T-helper 2 cell treated with Interferon-gamma antibody and Interleukin-4, amounts not matched to agents 5 μg/mL and 100 μg/mL, for 36 hours (primary cell): Measurements from ENCODE around the gene KIF1A.

ENCODE experiments used
- DNase-seq: peaks from one replicate; pipeline ENCODE4 v3.0.0; 2021; ENCODE audit warnings: low spot score
- H3K27ac Mint-ChIP-seq: one replicate; pipeline ENCODE4 v1.8.0; 2021; ENCODE audit warnings: mild to moderate bottlenecking, mixed read lengths
- H3K27me3 Mint-ChIP-seq: one replicate; pipeline ENCODE4 v1.8.0; 2021; ENCODE audit warnings: low read depth, mixed read lengths
- H3K36me3 Mint-ChIP-seq: one replicate; pipeline ENCODE4 v1.8.0; 2021; ENCODE audit warnings: low read depth, mixed read lengths
- H3K4me1 Mint-ChIP-seq: one replicate; pipeline ENCODE4 v1.8.0; 2021; ENCODE audit warnings: low read depth, mixed read lengths
- H3K4me3 Mint-ChIP-seq: one replicate; pipeline ENCODE4 v1.8.0; 2022; ENCODE audit warnings: mild to moderate bottlenecking, moderate library complexity, mixed read lengths
- H3K9me3 Mint-ChIP-seq: one replicate; pipeline ENCODE4 v1.8.0; 2021; ENCODE audit warnings: mixed read lengths

The KIF1A gene

DNA sequence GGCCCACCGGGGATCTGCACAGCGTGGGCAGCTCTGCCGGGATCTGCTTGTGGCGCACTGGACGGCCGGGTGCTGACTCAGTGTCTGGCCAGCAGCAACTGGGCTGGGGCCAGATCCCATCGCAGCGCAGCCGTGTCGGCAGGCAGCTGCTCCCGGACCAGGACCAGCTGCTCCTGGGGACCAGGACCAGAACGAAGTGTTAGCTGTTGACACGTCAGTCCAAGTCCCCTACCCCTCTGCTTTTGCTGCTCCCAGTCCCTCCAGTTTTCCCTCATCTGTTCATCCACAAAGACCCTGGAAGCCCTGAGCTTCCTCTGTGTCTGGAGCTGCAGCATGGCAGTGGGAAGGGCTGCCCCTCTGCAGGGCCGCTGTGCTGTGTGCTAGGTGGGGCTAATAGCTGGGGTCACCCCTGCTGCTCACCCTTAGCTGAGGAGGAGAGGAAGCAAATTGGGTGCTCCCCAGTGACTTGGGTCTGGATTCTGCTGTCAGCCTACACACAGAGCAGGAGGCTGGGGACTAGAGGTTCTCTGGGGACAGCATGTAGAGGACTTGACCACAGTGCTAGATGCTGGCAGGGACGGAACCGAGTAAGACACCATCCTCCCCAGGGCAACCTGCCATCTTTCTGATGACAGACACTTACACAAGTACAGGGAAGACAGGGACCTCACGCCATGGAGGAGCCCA lies 16.9 kb upstream of the KIF1A start:
- no peak for DNase-seq
- no peak overlapping the region for H3K27ac Mint-ChIP-seq
- peaks cover under 1% of the 10 kb centered on the region for H3K4me1 Mint-ChIP-seq
- H3K4me3 Mint-ChIP-seq, result no peak overlapping the region
- H3K27me3 Mint-ChIP-seq, result no peaks in the 10 kb centered on the region
- H3K36me3 Mint-ChIP-seq, result no peaks in the 10 kb centered on the region
- no peaks in the 10 kb centered on the region for H3K9me3 Mint-ChIP-seq

DNA sequence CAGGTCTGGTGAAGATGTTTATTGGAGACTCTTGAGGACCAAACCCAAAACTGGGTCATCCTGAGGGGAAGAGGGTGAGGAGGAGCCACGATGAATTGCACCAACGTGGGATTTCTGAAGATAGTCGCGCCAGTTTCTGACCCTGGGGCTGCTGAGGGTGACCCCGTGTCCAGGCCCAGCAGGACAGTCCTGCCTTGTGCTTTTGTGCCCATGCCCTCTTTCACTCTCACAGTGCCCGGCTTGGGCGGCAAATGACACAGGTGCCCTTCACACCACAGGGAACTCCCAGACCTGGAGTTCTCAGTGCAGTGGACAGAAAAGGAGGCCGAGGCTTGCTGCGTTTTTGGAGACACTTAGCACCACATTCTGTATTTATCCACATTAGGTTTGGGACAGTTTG lies 15.5 kb upstream of the KIF1A start:
- no peak for DNase-seq
- Mint-ChIP-seq H3K27me3 (peaks cover 6% of the 10 kb centered on the region), H3K4me1 (peaks cover 2% of the 10 kb centered on the region), H3K36me3 (no peaks in the 10 kb centered on the region), H3K9me3 (no peaks in the 10 kb centered on the region), H3K27ac (no peak overlapping the region), H3K4me3 (no peak overlapping the region)

DNA sequence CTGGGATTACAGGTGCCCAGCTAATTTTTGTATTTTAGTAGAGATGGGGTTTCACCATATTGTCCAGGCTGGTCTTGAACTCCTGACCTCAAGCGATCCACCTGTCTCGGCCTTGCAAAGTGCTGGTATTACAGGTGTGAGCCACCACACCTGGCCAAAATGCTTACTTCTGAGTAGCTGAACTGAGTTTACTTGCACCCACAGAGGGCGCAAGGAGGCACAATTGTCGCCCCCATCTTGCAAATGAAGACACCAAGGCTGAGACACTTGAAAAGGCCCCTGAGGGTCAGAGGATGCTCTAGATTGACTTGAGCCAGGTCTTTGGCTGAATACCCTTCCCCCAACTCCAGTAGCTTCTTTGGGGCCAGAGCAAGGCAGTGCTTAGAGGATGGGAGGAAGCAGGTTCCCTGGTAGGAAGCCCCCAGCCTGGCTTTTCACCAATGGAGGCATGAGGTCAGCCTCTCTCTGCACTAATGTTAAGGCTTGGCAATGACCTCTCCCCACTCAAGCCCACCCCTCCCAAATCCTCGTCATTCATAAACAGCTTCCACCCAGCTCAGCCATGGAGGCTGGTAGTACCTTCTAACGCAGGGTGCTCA lies 14.5 kb upstream of the KIF1A start:
- Mint-ChIP-seq H3K4me3 (no peak overlapping the region), H3K9me3 (no peaks in the 10 kb centered on the region), H3K27me3 (peaks cover 15% of the 10 kb centered on the region), H3K36me3 (no peaks in the 10 kb centered on the region), H3K4me1 (peaks cover 2% of the 10 kb centered on the region), H3K27ac (no peak overlapping the region)
- DNase-seq, result no peak

DNA sequence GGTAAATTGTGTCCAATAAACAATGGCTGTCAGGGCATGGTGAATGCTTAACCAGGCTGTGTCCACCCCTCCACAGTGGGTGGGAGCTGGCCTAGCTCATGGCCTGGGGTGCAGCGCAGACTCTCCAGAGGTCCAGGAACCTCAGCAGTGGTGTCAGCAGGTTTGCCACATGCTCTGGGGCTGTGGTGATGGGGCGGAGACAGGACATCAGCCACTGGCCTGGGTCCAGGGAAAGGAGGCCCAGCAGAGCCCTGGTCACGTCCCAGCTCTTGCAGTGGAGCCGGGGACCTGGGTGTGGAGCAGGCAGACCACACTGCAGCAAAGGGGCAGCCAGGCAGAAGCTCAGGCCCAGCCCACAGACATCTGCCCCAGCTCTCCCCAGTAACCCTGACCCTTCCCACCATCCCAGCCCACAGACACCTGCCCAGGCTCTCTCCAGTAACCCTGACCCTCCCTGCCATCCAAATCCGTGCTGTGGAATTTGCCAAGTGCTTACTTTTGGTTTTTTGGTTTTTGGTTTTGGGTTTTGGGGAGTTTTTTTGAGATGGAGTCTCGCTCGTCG lies 13.8 kb upstream of the KIF1A start:
- Mint-ChIP-seq H3K36me3 (no peaks in the 10 kb centered on the region), H3K27me3 (peaks cover 20% of the 10 kb centered on the region), H3K4me3 (no peak overlapping the region), H3K9me3 (no peaks in the 10 kb centered on the region), H3K27ac (no peak overlapping the region), H3K4me1 (peaks cover 2% of the 10 kb centered on the region)
- DNase-seq, result no peak

DNA sequence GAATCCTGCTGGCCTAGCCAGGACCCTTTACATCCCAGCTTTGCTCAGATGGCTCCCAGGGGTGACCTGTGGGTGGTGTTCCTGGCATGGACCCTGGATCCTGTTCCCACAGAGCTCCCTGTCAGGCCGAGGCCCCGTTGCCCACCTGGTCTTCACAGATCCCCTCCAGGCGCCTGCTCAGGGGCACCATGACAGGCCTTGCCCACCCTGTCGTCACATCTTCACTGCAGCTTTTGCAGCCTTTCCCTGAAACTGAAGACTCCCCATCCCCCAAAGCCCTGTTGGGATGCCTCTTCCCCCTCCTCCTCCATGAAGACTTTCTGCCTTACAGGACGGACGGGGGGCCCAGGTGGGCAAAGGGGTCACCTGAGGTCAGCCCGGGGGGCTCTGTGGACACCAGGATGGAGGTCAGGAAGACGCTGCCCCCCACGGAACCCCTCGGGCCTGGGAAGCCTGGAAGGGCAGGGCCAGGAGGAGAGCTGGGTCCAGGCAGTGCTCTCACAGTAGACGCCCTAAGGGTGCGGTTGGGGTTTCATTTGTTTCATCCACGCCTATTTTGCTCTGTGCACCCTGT lies 13.0 kb upstream of the KIF1A start:
- peaks cover 2% of the 10 kb centered on the region for H3K4me1 Mint-ChIP-seq
- H3K27me3 Mint-ChIP-seq, result peaks cover 27% of the 10 kb centered on the region
- no peaks in the 10 kb centered on the region for H3K9me3 Mint-ChIP-seq
- no peak for DNase-seq
- H3K4me3 Mint-ChIP-seq, result no peak overlapping the region
- H3K27ac Mint-ChIP-seq, result no peak overlapping the region
- H3K36me3 Mint-ChIP-seq, result no peaks in the 10 kb centered on the region

DNA sequence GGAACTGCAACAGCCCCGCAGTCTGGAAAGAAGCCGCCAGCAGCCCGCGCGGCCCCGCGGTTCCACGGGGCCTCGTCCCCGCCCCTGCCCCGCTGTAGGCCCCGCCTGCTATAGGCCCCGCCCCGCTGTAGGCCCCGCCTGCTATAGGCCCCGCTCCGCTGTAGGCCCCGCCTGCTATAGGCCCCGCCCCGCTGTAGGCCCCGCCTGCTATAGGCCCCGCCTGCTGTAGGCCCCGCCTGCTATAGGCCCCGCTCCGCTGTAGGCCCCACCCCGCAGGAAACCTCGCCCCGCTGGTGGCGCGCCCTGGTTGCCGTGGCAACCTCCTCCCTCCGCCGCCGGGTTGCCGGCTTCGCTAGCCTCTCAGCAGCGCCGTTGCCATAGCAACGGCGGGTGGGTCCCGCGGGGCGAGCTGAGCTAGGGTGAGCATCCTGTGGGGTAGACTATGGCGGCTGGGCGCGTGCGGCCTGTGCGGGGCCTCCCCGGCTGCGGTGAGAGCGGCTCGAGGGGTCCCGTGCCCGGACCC lies 12.2 kb upstream of the KIF1A start:
- Mint-ChIP-seq H3K27ac (no peak overlapping the region), H3K27me3 (peaks cover 34% of the 10 kb centered on the region), H3K4me3 (no peak overlapping the region), H3K4me1 (peaks cover 2% of the 10 kb centered on the region), H3K36me3 (no peaks in the 10 kb centered on the region), H3K9me3 (no peaks in the 10 kb centered on the region)
- peak; percentile 90 for DNase-seq

DNA sequence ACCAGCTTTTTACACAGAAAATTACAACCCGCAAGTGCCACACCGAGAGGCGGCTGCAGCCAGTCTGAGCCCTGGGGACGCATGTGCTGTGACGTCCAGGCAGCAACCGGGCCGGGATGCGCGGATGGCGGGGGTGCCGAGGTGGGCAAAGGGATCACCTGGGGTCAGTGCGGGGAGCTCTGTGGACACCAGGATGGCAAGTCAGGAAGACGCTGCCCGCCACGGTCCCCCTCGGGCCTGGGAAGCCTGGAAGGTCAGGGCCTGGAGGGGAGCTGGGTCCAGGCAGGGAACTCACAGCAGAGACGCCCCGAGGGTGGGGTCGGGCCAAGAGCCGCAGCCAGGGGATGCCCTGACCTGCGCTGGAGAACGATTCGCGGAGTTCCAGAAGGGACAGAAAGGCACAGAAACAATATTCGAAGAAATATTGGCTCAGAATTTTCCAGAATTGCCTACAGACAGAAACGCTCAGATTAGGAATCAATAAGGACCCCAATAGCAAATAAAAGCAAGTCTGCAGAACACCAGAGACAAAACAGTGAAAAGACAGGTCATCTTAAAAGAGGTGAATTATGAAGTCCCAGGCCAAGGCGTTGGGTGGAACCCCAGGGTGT lies 11.7 kb upstream of the KIF1A start:
- H3K4me3 Mint-ChIP-seq, result peak overlapping the region; percentile 75
- H3K27ac Mint-ChIP-seq, result no peak overlapping the region
- no peak for DNase-seq
- peaks cover 2% of the 10 kb centered on the region for H3K4me1 Mint-ChIP-seq
- H3K27me3 Mint-ChIP-seq, result peaks cover 37% of the 10 kb centered on the region
- no peaks in the 10 kb centered on the region for H3K9me3 Mint-ChIP-seq
- no peaks in the 10 kb centered on the region for H3K36me3 Mint-ChIP-seq

DNA sequence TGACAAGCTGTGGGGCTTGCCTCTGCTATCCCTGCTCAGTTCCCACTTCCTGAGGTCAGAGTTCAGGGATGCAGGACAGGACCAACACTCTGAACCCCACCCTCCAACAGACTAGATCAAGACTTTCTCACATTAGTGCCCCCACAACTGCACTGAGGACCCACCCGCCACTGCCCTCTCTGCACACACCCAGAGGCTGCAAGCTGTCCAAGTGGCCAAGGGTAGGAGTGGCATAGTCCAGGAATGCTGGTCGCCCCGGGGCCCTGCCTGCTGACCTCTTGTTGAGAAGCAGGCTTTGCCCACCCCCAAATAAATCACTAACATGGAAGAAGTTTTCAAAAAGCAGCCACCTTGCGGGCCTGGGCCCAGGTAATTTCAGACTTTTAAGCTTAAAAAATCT lies 5.5 kb upstream of the KIF1A start:
- Mint-ChIP-seq H3K4me3 (no peak overlapping the region), H3K9me3 (no peaks in the 10 kb centered on the region), H3K36me3 (no peaks in the 10 kb centered on the region), H3K27me3 (peaks cover 80% of the 10 kb centered on the region), H3K4me1 (peaks cover 3% of the 10 kb centered on the region), H3K27ac (no peak overlapping the region)
- DNase-seq, result no peak

DNA sequence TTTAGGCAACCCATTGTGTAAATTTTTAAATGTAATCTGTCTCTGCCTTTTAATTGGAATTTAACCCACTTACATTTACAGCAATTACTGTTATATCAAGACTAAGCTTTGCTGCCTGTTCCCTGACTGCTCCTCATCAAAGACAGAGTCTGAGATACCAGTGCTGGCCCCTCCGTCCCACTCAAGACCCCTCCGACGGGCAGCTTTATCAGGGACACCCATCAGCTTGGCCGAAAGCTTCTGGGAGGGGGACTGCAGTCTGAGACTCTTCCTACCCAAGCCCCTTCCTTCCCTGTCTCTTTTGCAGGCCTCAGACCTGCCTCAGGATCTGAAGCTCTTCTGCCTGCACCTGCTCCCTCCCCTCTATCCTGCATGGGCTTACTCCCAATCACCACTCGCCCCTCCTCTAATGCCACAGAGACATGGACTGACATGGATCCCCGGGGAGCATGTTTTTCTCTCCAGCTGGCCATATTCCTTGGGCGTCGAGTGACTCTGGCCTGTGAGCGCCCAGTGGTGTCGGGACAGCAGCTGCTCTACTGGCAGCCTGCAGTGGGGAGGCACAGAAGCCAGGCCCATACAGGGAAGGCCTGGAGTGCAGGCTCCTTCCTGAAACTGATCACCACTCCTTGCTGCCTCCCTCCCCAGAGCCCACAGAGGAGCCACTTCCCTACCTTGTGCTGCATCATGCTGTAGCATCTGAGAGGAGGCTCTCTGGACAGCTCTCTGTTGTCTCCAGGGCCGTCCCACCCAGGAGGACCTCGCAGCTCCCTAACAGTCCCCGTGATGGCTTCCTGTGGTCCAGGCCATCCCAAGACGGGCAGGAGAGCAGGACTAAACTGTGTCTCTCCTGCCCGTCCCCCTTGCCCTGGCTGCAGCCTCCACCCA lies 3.7 kb upstream of the KIF1A start:
- no peaks in the 10 kb centered on the region for H3K9me3 Mint-ChIP-seq
- H3K4me1 Mint-ChIP-seq, result peaks cover 3% of the 10 kb centered on the region
- no peak overlapping the region for H3K27ac Mint-ChIP-seq
- no peaks in the 10 kb centered on the region for H3K36me3 Mint-ChIP-seq
- peaks cover 66% of the 10 kb centered on the region for H3K27me3 Mint-ChIP-seq
- DNase-seq, result no peak
- H3K4me3 Mint-ChIP-seq, result no peak overlapping the region

DNA sequence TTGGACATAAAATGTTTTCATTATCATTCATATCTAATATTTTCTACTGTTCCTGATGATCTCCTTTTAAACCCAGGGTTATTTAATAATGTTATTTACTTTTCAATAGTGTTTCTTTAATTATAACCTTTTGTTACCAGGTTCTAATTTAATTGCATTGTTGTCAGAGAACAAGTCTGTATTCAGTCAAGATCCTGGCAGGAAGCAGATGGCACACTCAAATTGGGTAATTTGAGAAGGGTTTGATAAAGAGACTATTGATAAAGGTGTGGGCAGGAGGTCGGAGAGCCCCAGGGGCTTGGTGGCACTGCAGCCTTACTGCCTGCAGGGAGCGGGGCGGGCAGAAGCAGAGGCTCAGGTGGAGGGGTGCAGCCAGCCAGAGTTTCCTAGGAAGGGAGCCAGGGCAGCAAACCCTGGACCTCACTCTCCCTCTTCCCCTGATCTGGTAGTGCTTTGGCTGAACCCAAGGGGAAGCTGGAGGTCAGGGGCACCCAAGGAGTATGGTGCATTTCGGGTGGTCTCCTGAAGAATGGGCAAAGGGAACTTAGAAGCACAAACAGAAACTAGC lies 2.3 kb upstream of the KIF1A start:
- no peak overlapping the region for H3K4me3 Mint-ChIP-seq

DNA sequence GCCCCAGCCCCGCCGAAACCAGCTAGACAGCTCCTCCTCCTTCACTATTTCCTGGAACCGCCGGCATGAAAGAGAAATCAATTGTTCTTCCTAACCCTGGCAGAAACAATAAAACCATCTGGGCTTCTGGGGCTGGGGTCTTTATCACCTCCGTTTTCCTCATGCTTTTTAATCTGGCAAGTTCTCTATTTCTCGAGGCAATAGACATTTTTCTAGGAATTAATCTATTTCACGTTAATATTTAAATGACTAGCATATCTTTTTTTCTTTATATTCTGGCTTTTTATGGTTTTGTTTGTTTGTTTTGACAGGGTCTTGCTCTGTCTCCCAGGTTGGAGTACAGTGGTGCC lies 1.4 kb upstream of the KIF1A start:
- Mint-ChIP-seq H3K27me3 (peaks cover 60% of the 10 kb centered on the region), H3K9me3 (no peaks in the 10 kb centered on the region), H3K4me3 (no peak overlapping the region), H3K36me3 (no peaks in the 10 kb centered on the region), H3K27ac (no peak overlapping the region), H3K4me1 (peaks cover 3% of the 10 kb centered on the region)
- no peak for DNase-seq

More for the DNA sequence above, 2.3 kb upstream of the KIF1A start:
- Mint-ChIP-seq H3K27ac (no peak overlapping the region), H3K4me1 (peaks cover 3% of the 10 kb centered on the region), H3K9me3 (no peaks in the 10 kb centered on the region), H3K27me3 (peaks cover 66% of the 10 kb centered on the region), H3K36me3 (no peaks in the 10 kb centered on the region)
- no peak for DNase-seq

DNA sequence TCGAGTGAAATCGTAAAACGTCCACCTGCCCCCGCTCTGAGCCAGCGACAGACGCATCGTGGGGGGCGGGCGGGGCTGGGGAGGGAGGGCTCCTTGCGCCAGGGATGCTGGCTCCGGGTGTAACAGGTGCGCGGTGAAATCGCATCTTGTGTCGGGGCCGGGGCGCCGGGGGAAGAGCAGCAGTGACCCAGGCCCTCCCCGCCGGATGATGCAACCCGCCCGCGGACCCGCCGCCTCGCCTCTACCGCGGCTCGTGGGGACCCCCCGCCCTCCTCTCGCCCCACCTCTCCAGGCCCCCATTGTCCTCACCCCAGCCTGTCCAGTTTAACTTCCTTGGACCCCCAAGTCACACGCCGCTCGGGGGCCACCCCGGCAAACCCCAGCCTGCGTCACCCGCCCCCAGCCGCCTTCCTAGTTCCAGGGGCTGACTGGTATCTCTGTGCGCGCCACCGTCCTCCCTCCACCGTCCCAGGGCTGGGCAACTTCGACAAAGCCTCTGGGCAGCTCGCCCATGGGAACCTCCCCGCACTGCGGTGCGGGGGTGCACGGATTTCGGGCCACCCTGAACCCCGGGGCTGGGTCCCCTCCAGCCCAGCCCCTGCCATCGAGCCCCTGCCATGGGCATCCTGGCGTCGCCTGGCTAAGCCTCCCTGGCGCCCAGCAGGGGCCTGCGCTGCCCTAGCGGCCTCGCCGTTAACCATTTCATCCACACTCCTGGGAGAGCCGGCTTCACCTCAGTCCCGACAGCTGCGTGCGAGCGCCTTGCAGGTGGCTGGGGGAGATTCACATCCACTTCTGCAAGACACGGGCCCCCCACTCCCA lies 799 bp upstream of the KIF1A start:
- no peak for DNase-seq
- H3K4me3 Mint-ChIP-seq, result no peak overlapping the region

More for the DNA sequence above, 799 bp upstream of the KIF1A start:
- Mint-ChIP-seq H3K27ac (no peak overlapping the region), H3K4me1 (peaks cover 3% of the 10 kb centered on the region), H3K27me3 (peaks cover 59% of the 10 kb centered on the region), H3K36me3 (no peaks in the 10 kb centered on the region), H3K9me3 (no peaks in the 10 kb centered on the region)
